Measurements from ENCODE around the gene PRDM16. TPM values are rescaled to one million over a fixed set of nuclear protein-coding genes. Genes with fewer than 3 reads are reported as not detected.

Gene PRDM16
- total RNA-seq, 2 donors from 2014 or later = 0.79 to 6.1 TPM

GRCh38 chr1:3366126-3367051, 297.4 kb downstream of the PRDM16 start:
- Histone ChIP-seq H3K4me3 (no peak overlapping the region), H3K27me3 (no peaks in the 10 kb centered on the region), H3K36me3 (no peaks in the 10 kb centered on the region), H3K9me3 (no peaks in the 10 kb centered on the region), H3K4me1 (no peaks in the 10 kb centered on the region), H3K9ac (ENCODE audit: low read depth in 2 of 2, low read length in 2 of 2) (no peak overlapping the region), H3K27ac (no peak overlapping the region)
- intact Hi-C loops (cut with DNase I) = no loop called here
- no peak for DNase-seq
- no peak for TF ChIP-seq CTCF (IDR thresholded peaks at IDR 0.05)

DNA sequence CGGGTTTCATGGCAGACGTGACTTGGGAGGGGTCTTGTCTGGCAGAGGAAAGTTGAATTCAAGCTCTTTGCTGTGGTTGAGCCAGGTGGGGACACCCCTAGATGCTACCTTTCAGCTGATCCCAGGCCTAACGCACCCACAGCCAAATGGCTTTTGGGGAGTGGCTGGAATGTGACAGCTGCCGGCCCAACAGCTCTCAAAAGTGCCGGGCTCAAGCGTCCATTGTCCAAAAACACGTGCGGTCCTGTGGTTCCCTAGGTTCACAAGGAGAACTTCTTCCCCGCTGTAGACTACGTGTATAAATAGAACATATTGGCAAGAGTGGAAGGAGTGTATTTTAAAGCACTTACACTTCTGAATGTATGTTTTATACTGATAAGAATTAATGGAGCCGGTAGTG, 298.4 kb downstream of the PRDM16 start:
- Histone ChIP-seq H3K36me3 (no peaks in the 10 kb centered on the region), H3K9ac (ENCODE audit: low read depth in 2 of 2, low read length in 2 of 2) (no peak overlapping the region), H3K27me3 (no peaks in the 10 kb centered on the region), H3K27ac (no peak overlapping the region), H3K4me3 (no peak overlapping the region), H3K9me3 (no peaks in the 10 kb centered on the region), H3K4me1 (no peaks in the 10 kb centered on the region)
- DNase-seq = no peak
- TF ChIP-seq CTCF (IDR thresholded peaks at IDR 0.05) = no peak
- intact Hi-C loops (cut with DNase I) = no loop called here

DNA sequence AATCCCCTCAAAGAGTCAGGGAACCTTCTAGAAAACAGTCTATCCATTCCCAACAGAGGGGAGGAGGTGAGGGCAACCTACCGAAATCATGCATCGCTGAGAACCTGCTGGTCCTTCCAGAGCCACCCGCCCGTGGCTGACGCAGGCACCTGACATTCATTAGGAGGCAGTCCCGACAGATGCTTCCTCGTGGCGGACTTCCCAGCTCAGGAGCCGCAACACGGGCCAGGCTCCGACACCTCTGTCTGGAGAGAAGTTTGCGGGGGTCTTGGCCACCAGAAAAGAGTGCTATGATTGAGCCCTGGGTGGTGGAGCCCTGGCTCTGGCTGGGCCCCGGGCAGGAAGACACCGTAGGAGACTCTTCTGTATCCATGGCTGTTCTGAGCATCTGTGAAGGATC, 299.1 kb downstream of the PRDM16 start:
- H3K4me3 ChIP-seq = no peak overlapping the region
- H3K27ac ChIP-seq = no peak overlapping the region
- no peak for TF ChIP-seq CTCF (IDR thresholded peaks at IDR 0.05)
- no peak overlapping the region for H3K9ac ChIP-seq (ENCODE audit: low read depth in 2 of 2, low read length in 2 of 2)
- intact Hi-C loops (cut with DNase I) = no loop called here
- no peaks in the 10 kb centered on the region for H3K4me1 ChIP-seq
- no peak for DNase-seq
- no peaks in the 10 kb centered on the region for H3K36me3 ChIP-seq
- no peaks in the 10 kb centered on the region for H3K9me3 ChIP-seq
- H3K27me3 ChIP-seq = no peaks in the 10 kb centered on the region

DNA sequence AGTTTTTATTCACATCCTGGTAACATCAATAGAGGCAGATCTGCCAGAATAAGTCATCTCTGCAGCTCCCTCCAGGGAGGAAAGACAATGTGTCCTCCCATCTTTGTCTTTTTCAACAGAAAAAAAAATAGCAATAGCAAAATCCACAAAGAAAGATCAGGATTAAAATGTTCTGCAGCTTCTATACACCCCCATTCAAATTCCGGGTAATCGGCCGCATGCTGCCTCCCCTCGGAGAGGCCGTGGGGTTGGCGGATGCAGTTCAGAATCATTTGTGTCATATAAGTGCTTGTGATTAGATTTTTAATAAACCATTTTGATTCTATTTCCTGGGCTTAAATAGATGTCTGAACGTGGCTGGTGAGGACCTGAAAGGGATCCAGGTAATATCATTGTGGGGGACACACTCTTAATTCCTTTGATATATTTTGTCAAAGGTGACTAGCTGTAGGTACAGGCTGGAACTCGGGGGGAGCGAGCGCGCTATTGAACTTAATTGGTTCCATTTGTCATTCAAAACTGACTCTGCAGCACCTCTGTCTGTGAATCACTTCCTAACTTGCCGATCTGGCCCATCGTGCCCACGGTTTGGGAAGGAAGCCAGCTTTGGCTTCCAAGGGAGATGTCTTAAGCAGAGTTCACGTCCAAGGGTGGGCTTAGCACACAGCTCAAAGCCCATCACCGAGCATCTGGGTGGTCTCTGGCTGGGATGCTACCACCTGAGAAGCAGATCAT, 299.9 kb downstream of the PRDM16 start:
- no peak for TF ChIP-seq CTCF (IDR thresholded peaks at IDR 0.05)
- no peak for DNase-seq
- H3K9ac ChIP-seq (ENCODE audit: low read depth in 2 of 2, low read length in 2 of 2) = no peak overlapping the region
- no peaks in the 10 kb centered on the region for H3K27me3 ChIP-seq
- H3K4me3 ChIP-seq = no peak overlapping the region
- H3K4me1 ChIP-seq = no peaks in the 10 kb centered on the region
- H3K36me3 ChIP-seq = no peaks in the 10 kb centered on the region
- no peaks in the 10 kb centered on the region for H3K9me3 ChIP-seq
- intact Hi-C loops (cut with DNase I) = no loop called here
- H3K27ac ChIP-seq = no peak overlapping the region

DNA sequence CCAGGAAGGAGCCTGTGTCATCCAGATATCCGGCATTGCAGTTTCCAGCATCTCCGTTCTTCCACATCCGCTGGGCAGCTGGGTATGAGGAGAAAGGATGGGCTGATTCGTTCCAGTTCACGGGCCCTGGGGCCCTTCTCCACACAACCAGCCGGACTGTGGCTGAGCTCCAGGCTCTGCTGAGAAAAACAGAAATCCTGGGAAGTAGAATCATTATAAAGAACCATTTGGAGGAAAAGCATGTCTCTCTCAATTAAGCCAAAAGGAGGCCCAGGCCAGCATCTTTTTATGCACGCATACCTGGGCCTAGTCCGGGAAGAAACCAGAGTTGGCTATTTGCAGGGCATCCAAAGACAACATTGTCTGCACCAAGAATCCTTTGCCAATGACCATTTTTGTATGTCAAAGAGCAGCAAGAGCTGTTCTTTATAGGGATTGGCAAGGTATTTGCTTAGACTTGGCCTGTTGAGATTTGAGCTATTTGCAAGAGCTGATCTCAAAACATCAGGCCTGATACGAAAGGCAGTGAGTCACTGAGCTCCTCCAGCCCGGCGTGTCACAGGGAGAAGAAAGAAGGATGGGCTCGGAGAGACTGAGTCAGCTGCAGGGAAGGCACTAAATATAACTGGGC, 300.6 kb downstream of the PRDM16 start:
- intact Hi-C loops (cut with DNase I) = no loop called here
- Histone ChIP-seq H3K27ac (no peak overlapping the region), H3K9me3 (no peaks in the 10 kb centered on the region), H3K27me3 (no peaks in the 10 kb centered on the region), H3K9ac (ENCODE audit: low read depth in 2 of 2, low read length in 2 of 2) (no peak overlapping the region), H3K36me3 (no peaks in the 10 kb centered on the region), H3K4me1 (no peaks in the 10 kb centered on the region), H3K4me3 (no peak overlapping the region)
- no peak for DNase-seq
- TF ChIP-seq CTCF (IDR thresholded peaks at IDR 0.05) = no peak

Measured in colonic mucosa (tissue), 4 donors.